ENCODE measurements around the gene MTCH1. TPM values are rescaled to one million over a fixed set of nuclear protein-coding genes. Genes with fewer than 3 reads are reported as not detected.

MTCH1 gene
- total and polyA plus RNA-seq, 2 donors (not counting 1 experiment from before 2014, with no cell fraction given), result 91.7 to 150 TPM

- peaks cover 2 to 92% of the 10 kb centered on the region in 2 experiments for H3K36me3 ChIP-seq (replicated peaks in 1 of 2; ENCODE audit: control extremely low read depth in 1 of 2, control insufficient read depth in 1 of 2, extremely low read depth in 1 of 2, insufficient read depth in 2 of 2, low read length in 1 of 2)
- WGBS (ENCODE audit: insufficient coverage), result 87% methylated on average over 9 of the region's 15 CpGs
- peak overlapping the region; percentile 43 for H3K27ac Mint-ChIP-seq
- no peaks in the 10 kb centered on the region for H3K9me3 Mint-ChIP-seq (ENCODE audit: insufficient read depth)
- DNase-seq, result no peak
- ATAC-seq (ENCODE audit: low read depth), result no peak
- TF ChIP-seq, protein P1, sequence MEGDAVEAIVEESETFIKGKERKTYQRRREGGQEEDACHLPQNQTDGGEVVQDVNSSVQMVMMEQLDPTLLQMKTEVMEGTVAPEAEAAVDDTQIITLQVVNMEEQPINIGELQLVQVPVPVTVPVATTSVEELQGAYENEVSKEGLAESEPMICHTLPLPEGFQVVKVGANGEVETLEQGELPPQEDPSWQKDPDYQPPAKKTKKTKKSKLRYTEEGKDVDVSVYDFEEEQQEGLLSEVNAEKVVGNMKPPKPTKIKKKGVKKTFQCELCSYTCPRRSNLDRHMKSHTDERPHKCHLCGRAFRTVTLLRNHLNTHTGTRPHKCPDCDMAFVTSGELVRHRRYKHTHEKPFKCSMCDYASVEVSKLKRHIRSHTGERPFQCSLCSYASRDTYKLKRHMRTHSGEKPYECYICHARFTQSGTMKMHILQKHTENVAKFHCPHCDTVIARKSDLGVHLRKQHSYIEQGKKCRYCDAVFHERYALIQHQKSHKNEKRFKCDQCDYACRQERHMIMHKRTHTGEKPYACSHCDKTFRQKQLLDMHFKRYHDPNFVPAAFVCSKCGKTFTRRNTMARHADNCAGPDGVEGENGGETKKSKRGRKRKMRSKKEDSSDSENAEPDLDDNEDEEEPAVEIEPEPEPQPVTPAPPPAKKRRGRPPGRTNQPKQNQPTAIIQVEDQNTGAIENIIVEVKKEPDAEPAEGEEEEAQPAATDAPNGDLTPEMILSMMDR (IDR thresholded peaks at IDR 0.05), result no peak
- TF ChIP-seq EZH2 (IDR thresholded peaks at IDR 0.05; ENCODE audit: borderline replicate concordance, insufficient read depth, low read depth, low read length, poor library complexity, severe bottlenecking), result no peak
- H3K4me3 Mint-ChIP-seq, result no peak overlapping the region
- CTCF ChIA-PET, result interaction anchor here (0.6 to 22.0 kb wide), 5 partner anchors 26 to 217 kb away, joined by 3 to 587 read pairs (median 430); partner anchors contain the start of gene PIM1
- H2AFZ ChIP-seq (ENCODE audit: insufficient read depth, low read depth, low read length, poor library complexity, severe bottlenecking), result no peak overlapping the region
- H3K27me3 Mint-ChIP-seq, result no peaks in the 10 kb centered on the region
- H3K4me3 ChIP-seq (ENCODE audit: control extremely low read depth in 1 of 5, extremely low read depth in 1 of 5, insufficient read depth in 1 of 5, low read depth in 2 of 5, low read length in 4 of 5), result no peak overlapping the region
- no peak overlapping the region for H3K27ac ChIP-seq (ENCODE audit: low read length in 2 of 2)
- no peaks in the 10 kb centered on the region for H3K4me1 ChIP-seq (ENCODE audit: control insufficient read depth in 2 of 2, insufficient read depth in 2 of 2, low read length in 2 of 2)
- no peak overlapping the region for H3K4me2 ChIP-seq (replicated peaks; ENCODE audit: low read depth, low read length, poor library complexity, severe bottlenecking)
- H3K4me1 Mint-ChIP-seq, result peaks cover 12% of the 10 kb centered on the region
- no peak overlapping the region for H3K9ac ChIP-seq (ENCODE audit: low read length)
- H3K9me3 ChIP-seq (ENCODE audit: control extremely low read depth in 1 of 3, control insufficient read depth in 2 of 3, insufficient read depth in 1 of 3, low read length in 2 of 3), result no peaks in the 10 kb centered on the region
- H4K20me1 ChIP-seq (ENCODE audit: control insufficient read depth, insufficient read depth, low read length, poor library complexity, severe bottlenecking), result peaks cover 80% of the 10 kb centered on the region
- POLR2A ChIA-PET, result interaction anchor here (0.5 to 0.7 kb wide), 2 partner anchors 260 to 812 kb away, joined by 3 to 9 read pairs; no protein-coding TSS in a partner anchor
- no peaks in the 10 kb centered on the region for H3K27me3 ChIP-seq (replicated peaks in 1 of 4; ENCODE audit: control extremely low read depth in 1 of 4, control insufficient read depth in 3 of 4, insufficient read depth in 4 of 4, low read length in 3 of 4)
- peaks cover 44% of the 10 kb centered on the region for H3K79me2 ChIP-seq (ENCODE audit: control insufficient read depth, insufficient read depth, low read length)
- intact Hi-C loops (cut with micrococcal nuclease), result no loop called here
Measured at GRCh38 chr6:37024656-37025337, 38.8 kb upstream of the MTCH1 start.
